HL-60/S4 treated with phorbol 12-myristate 13-acetate at 8.2 ng/mL for 4 days and 3 days (cell line): ENCODE data around the gene FAM20A.
"Not testable (repeated sequence)": the region's sequence is repeated elsewhere in the genome, so short reads cannot be mapped to it uniquely, and the experiment has no call there.

Experiments
- in situ Hi-C: fragments of 300-500 bp; cut with MboI; formaldehyde crosslinking; loops from 2 replicates; pipeline ENCODE4 v1.15.0; 2022; ENCODE audit warnings: low sequenced_read_pairs

The FAM20A gene

DNA sequence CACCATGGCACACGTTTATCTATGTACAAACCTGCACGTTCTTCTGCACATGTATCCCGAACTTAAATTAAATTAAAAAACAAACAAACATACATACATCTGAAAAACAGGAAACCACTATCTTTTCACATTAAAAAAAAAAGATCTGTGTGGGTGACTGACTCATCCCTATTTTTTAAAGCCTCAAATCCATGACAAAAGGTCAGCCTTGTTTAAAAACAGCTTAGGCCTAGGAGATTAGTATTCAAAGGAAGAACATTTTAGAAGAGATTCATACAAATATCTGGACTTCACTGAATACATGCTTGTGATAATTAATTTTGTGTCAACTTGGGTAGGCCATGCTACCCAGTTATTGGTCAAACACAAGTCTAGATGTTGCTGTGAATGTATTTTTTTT, 93.6 kb downstream of the FAM20A start:
- in situ Hi-C loops = no loop called here

DNA sequence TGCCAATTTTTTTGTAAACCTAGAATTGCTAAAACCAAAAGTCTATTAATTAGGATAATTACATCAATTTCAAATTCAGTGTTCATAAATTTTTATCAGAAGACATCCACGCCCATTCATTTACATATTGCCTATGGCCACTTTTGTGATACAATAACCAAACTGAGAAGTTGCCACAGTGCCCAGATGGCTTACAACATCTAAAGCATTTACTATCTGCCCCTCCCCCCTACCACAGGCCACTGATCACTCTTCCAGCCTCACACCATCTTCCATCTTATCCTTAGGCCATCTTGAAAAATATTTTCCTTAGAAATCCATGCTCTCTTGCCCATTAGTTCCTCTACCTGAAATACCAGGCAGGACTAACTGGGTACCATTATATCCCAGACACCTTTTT, 95.2 kb downstream of the FAM20A start:
- in situ Hi-C loops = no loop called here

DNA sequence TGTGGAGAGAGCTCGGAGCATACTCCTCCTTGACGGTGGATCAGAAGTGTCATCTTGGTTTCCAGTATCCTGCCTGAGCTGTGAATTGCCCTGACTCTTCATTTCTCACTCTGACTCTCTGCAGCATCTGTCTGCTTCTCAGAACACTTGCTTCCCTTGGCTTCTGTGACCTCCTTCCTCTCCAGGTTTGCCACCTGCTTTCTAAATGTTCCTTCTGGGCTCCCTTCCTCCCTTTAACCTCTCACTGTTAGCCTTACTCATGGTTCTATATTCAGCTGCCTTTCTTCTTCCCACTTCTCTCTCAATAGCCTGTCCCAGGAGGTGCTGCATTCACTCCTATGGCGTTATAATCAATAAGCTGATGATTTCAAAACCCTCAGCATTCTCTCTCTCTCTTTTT, 100.1 kb downstream of the FAM20A start:
- in situ Hi-C loops = no loop called here

DNA sequence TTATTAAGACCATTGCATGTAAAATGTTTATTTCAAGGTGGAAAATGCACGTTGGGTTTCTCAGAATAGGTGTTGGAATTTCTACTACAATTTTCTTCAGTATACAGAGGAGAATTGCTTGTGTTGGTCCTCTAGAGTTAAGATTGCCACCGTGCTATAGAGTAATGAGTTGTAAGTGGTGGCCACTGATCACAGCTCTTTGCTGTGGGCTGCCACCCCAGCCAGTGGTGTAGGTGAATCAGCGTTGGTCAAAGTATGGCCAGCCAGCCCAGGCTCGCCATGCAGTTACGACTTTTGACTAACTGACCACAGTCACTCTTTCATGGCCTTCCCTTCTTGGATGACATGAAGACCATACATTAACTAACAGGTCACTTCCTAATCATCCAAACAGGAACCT, 101.6 kb downstream of the FAM20A start:
- in situ Hi-C loops = no loop called here

DNA sequence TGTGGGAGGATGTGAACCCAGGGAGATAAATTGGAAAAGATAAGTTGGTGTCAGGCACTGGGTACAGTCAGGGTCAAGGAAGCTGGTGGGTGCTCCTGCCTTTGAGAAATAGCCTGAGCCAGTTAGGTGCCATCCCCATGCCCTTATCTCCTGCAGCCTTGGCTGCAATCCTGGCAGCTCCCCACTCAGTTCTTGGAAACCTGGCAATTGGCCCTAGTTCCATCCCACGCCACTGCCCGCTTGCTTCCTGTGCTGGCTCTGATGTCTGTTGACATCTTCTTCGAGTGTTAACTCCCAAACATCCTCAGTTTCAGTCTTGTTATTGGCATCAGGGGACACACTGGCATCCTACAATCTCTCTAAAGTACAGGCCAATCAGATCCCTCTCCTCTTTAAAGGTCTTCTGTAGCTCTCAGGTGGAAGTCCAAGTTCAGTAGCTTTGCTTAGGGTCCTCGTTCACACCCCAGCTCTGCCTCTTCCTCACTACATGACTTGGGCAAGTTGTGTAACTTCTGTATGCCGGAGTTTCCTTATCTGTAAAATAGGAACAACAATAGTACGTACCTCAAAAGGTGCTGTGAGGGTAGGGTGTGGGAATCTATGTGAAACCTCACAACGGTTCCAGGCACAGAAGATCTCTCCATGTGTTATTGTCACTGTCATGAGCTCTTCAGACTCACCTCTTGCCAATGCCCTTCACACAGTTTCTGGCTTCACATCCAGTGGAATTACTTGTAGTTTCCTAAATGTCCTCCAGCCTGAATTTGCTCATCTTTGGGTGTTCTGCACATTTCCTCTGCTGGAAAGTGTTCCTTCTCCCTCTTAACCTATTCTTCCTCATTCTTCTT, 102.5 kb downstream of the FAM20A start:
- in situ Hi-C loops = no loop called here

DNA sequence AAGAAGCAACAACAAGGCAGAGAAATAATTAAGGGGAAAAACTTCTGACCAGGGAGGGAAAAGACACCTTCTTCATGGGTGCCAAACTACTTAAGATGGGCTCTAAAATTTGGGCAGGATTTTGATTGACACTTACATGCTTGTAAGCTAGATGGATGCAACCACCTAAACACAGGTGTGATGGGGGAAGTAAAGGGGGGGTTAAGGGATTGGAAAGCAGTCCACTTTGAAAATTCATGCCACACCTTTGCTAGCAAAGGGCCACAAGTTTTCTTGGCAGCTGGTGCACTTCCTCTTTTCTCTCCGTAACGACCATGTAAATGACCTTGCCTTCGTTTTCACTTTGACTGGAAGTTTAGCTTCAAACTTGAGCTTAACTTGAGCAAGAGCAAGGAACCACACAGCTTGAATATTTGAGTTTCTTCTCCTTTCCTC, 103.3 kb downstream of the FAM20A start:
- in situ Hi-C loops = no loop called here

DNA sequence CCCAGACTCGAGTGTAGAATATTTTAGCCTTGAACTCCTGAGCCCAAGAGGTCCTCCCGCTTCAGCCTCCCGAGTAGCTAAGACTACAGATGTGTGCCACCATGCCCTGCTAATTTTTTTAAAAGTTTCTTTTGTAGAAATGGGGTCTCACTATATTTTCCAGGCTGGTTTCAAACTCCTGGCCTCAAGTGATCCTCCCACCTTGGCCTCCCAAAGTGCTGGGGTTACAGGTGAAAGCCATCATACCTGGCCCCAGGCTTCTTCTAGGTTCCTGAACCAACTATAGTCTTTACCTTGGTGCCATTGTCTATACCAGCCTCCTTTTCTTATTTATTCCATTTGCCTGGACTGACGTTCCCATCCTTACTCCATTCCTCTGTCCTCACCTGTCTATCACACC, 106.1 kb downstream of the FAM20A start:
- in situ Hi-C loops = no loop called here

DNA sequence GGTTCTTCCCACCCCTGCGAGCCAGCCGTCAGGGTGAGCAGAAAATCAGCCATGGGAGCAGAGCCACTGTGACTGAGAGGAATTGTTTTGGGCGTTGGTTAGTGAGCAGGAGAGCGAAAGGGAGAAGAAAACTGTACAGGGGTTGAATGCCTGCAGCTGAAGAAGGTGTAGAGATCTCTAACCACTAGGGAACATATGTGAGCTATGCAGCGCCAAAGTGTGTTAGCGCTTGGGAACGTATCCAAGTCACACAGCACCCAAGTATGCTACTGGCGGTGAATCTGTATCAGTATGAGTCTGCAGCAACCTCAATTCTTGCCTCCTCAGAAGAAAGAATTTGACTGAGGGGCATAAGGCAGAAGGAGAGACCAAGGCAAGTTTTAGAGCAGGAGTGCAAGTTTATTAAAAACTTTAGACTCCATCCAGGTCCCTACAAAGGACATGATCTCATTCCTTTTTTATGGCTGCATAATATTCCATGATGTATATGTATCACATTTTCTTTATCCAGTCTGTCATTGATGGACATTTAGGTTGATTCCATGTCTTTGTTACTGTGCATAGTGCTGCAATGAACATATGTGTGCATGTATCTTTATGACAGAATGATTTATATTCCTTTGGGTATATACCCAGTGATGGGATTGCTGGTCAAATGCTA, 108.6 kb downstream of the FAM20A start:
- in situ Hi-C loops = not testable (repeated sequence)

DNA sequence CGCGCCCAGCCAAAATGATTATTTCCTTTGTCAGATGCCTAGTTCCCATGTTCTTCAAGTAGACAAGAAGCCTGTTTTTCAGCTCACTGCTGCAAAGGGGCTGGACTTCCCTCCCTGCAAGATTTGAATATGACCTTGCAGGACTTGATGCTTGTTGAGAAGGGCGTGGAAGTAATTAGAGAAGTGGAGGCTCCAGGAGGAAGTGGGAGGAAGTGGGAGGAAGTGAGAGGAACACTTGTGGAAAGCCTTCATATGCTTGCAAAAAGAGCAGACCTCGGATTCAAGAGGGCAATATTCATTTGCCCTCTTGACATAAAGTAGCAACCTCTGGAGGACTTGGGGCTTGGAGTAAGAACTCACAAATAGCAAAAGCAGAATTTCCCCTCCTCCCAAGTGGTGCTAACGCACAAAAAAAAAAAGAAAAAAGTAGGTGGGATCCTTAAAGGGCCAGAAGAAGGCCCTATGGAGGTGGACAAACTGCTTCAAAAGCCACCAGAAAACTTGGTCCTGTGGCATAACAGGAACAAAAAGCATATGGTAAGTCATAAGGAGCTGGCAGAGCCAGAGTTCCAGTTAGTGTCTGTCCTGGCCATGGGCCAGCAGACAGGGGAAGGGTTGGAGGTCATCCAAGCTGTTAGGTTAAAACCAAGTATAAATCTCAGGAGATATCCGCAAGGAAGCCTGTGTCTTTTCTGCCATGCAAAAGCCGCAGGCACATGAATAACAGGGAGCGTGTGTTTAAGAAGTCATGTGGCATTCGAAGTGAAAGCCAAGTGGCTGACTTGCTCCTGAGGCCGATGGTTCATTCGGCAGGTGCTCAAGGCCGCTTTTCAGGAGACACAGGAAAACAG, 109.6 kb downstream of the FAM20A start:
- in situ Hi-C loops = no loop called here

DNA sequence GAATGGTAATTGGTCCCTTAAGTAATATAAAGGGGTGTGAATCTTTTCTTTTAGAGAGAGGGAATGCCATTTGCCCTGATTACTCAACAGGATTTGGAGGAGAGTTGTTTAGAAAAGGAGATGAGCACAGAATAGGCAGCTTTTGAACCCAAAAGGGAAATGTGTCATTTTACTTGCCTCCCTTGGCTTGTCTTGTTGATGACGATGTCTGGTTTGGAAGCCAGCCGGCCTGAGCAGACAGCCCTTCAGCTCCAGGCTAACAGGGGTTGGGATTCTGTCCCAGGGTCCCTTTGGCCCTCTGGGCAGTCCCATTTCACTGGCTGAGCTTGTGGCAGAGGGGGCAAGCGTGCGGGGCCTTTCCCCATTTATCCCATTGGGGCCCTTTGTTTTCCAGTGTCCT, 111.2 kb downstream of the FAM20A start:
- in situ Hi-C loops = no loop called here
